Measurements from ENCODE around the gene STOM. TPM values are rescaled to one million over a fixed set of nuclear protein-coding genes. Genes with fewer than 3 reads are reported as not detected.

Gene STOM
- total RNA-seq, 1 experiment from 2014 or later = 33.1 TPM

- Mint-ChIP-seq H3K4me3 (ENCODE audit: unreplicated experiment) (peak overlapping the region; percentile 70), H3K9me3 (ENCODE audit: unreplicated experiment) (peaks cover 12% of the 10 kb centered on the region), H3K36me3 (ENCODE audit: insufficient read depth, unreplicated experiment) (peaks cover 6% of the 10 kb centered on the region), H3K27ac (ENCODE audit: unreplicated experiment) (peak overlapping the region; percentile 77), H3K4me1 (ENCODE audit: low read depth, unreplicated experiment) (peaks cover 28% of the 10 kb centered on the region), H3K27me3 (ENCODE audit: insufficient read depth, unreplicated experiment) (no peaks in the 10 kb centered on the region)
- peak; percentile 52 to 67 for DNase-seq
- no peaks in the 10 kb centered on the region for H3K36me3 ChIP-seq (ENCODE audit: control insufficient read depth, insufficient read depth, low read length)
- intact Hi-C loops (cut with micrococcal nuclease; ENCODE audit: unreplicated experiment) = loop anchor here (1.0 kb wide), 1 partner anchor 48 kb away; no protein-coding TSS in a partner anchor
- H3K27me3 ChIP-seq (replicated peaks; ENCODE audit: control insufficient read depth, insufficient read depth, low read length) = no peaks in the 10 kb centered on the region
- ChIA-PET CTCF (interaction anchor here (0.5 kb wide), 1 partner anchor 18 kb away, joined by 3 read pairs; no protein-coding TSS in a partner anchor), POLR2A (interaction anchor here (0.8 kb wide), 1 partner anchor 81 kb away, joined by 5 read pairs; no protein-coding TSS in a partner anchor)
- no TSS peak for BruUV-seq (replicated peaks)
- H3K4me3 ChIP-seq (ENCODE audit: low read depth, low read length) = no peak overlapping the region
- H3K4me1 ChIP-seq = peaks cover 58% of the 10 kb centered on the region
- TF ChIP-seq CTCF (IDR thresholded peaks at IDR 0.05; ENCODE audit: insufficient read depth in 1 of 2, low read depth in 1 of 2, low read length in 1 of 2, severe bottlenecking in 1 of 2, unreplicated experiment in 1 of 2) = no peak
- no peaks in the 10 kb centered on the region for H3K9me3 ChIP-seq
Measured at GRCh38 chr9:121368138-121368522, 1.9 kb downstream of the STOM start.

DNA sequence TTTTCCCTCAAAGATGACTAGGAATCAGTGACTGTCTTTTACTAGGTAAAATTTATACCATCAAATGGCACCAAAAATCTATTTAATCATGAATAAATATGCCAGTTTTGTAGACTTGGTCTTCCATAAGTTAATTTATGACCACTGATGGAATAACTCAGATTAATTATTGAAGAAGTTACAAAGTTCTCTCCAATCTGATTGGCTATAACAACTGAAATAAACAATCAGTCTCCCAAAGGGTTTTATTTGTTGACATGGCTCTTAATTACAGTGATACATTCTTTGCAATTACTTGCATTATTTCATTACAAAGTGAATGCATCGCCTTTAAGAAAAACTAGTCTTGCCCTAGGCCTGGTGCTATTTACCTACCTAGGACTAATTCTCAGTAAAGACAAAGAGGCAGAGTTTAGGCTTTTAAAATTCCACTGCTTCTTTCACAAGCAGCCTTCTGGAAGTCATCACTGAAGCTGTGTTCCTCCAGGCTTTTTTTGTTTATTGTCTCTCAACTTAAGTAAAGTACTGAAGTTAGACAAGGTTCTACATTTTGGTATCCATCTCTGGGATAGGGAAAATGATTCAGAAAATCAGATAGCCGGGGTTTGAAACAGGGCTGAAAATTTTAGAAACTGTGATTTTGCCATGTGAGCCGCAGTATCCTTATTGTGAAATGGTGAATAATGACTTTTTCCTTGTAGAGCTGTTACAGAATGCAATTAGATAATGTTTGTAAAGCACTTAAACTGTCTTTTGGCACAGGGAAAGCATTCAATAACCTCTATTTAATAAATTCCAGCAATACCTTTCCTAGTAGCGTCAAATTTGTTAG lies 2.5 kb downstream of the STOM start:
- intact Hi-C loops (cut with micrococcal nuclease; ENCODE audit: unreplicated experiment) = loop anchor here (1.0 kb wide), 1 partner anchor 47 kb away; no protein-coding TSS in a partner anchor
- Mint-ChIP-seq H3K36me3 (ENCODE audit: insufficient read depth, unreplicated experiment) (peaks cover 6% of the 10 kb centered on the region), H3K4me1 (ENCODE audit: low read depth, unreplicated experiment) (peaks cover 27% of the 10 kb centered on the region), H3K27ac (ENCODE audit: unreplicated experiment) (peak overlapping the region; percentile 77), H3K4me3 (ENCODE audit: unreplicated experiment) (peak overlapping the region; percentile 70), H3K9me3 (ENCODE audit: unreplicated experiment) (peaks cover 12% of the 10 kb centered on the region), H3K27me3 (ENCODE audit: insufficient read depth, unreplicated experiment) (no peaks in the 10 kb centered on the region)
- DNase-seq = no peak
- Histone ChIP-seq H3K9me3 (no peaks in the 10 kb centered on the region), H3K4me1 (peaks cover 58% of the 10 kb centered on the region), H3K4me3 (ENCODE audit: low read depth, low read length) (no peak overlapping the region), H3K36me3 (ENCODE audit: control insufficient read depth, insufficient read depth, low read length) (no peaks in the 10 kb centered on the region), H3K27me3 (replicated peaks; ENCODE audit: control insufficient read depth, insufficient read depth, low read length) (no peaks in the 10 kb centered on the region)
- ChIA-PET POLR2A (interaction anchor here (0.8 kb wide), 1 partner anchor 81 kb away, joined by 5 read pairs; no protein-coding TSS in a partner anchor), CTCF (interaction anchor here (0.5 kb wide), 1 partner anchor 17 kb away, joined by 3 read pairs; no protein-coding TSS in a partner anchor)
- no TSS peak for BruUV-seq (replicated peaks)
- no peak for TF ChIP-seq CTCF (IDR thresholded peaks at IDR 0.05; ENCODE audit: insufficient read depth in 1 of 2, low read depth in 1 of 2, low read length in 1 of 2, severe bottlenecking in 1 of 2, unreplicated experiment in 1 of 2)

DNA sequence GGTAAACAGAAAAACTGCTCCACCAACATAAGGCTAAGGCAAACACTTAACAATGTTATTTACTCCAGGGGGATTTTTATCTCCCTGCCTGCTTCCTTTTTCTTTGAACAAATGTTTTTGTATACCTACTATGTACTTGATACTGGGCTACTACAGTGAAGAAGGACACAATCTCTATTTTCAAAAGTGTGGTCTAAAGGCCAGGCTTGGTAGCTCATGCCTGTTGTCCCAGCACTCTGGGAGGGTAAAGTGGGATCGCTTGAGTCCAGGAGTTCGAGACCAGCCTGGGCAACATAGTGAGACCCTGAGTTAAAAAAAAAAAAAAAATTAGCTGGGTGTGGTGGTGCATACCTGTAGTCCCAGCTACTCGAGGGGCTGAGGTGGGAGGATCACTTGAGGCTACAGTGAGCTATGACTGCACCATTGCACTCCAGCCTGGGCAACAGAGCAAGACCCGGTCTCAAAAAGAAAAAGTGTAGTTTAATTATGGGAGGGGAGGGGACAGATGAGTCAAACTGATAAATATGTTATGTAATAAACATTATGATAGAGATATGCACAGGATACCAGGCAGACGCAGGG lies 3.3 kb downstream of the STOM start:
- Histone ChIP-seq H3K9me3 (no peaks in the 10 kb centered on the region), H3K4me3 (ENCODE audit: low read depth, low read length) (no peak overlapping the region), H3K4me1 (peaks cover 52% of the 10 kb centered on the region), H3K27me3 (replicated peaks; ENCODE audit: control insufficient read depth, insufficient read depth, low read length) (no peaks in the 10 kb centered on the region), H3K36me3 (ENCODE audit: control insufficient read depth, insufficient read depth, low read length) (no peaks in the 10 kb centered on the region)
- intact Hi-C loops (cut with micrococcal nuclease; ENCODE audit: unreplicated experiment) = no loop called here
- no peak overlapping the region for H3K27ac Mint-ChIP-seq (ENCODE audit: unreplicated experiment)
- ChIA-PET CTCF (no interaction called here), POLR2A (no interaction called here)
- peaks cover 6% of the 10 kb centered on the region for H3K36me3 Mint-ChIP-seq (ENCODE audit: insufficient read depth, unreplicated experiment)
- no peaks in the 10 kb centered on the region for H3K27me3 Mint-ChIP-seq (ENCODE audit: insufficient read depth, unreplicated experiment)
- H3K4me3 Mint-ChIP-seq (ENCODE audit: unreplicated experiment) = no peak overlapping the region
- no peak for TF ChIP-seq CTCF (IDR thresholded peaks at IDR 0.05; ENCODE audit: insufficient read depth in 1 of 2, low read depth in 1 of 2, low read length in 1 of 2, severe bottlenecking in 1 of 2, unreplicated experiment in 1 of 2)
- no TSS peak for BruUV-seq (replicated peaks)
- peaks cover 12% of the 10 kb centered on the region for H3K9me3 Mint-ChIP-seq (ENCODE audit: unreplicated experiment)
- no peak for DNase-seq
- H3K4me1 Mint-ChIP-seq (ENCODE audit: low read depth, unreplicated experiment) = peaks cover 23% of the 10 kb centered on the region
